ENCODE results near the gene SLC25A21.

The SLC25A21 gene

GRCh38 chr14:37048666-37049071 lies 123.7 kb downstream of the SLC25A21 start:
- FAIRE-seq (no peak), DNase-seq (ENCODE audit: insufficient read length) (no peak)
- TF ChIP-seq POLR2AphosphoS5 (IDR thresholded peaks at IDR 0.05; ENCODE audit: low read depth, low read length) = no peak
- TF ChIP-seq TAF1 (IDR thresholded peaks at IDR 0.05; ENCODE audit: borderline replicate concordance, low read depth, low read length) = no peak
- no peak for TF ChIP-seq POLR2A (IDR thresholded peaks at IDR 0.05; ENCODE audit: low read depth, low read length)

DNA sequence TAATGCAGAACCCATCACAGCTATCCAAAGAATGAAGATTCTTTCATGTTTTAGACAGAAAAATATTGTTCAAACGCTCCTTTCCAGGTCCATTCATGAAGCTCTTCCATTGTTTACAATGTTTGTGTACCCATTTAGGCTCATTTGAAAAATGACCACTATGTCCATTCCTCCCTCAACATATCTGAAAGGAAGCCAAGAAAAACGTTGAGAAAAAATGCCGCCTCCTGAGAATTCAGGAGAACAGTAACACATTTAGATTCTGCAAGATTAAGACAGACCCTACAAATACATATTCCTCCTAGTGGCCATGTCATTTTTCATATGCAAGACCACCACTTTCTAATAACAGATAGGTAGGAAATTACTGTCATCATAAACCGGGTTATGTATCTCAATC lies 124.4 kb downstream of the SLC25A21 start:
- FAIRE-seq (no peak), DNase-seq (ENCODE audit: insufficient read length) (no peak)
- no peak for TF ChIP-seq POLR2AphosphoS5 (IDR thresholded peaks at IDR 0.05; ENCODE audit: low read depth, low read length)
- TF ChIP-seq POLR2A (IDR thresholded peaks at IDR 0.05; ENCODE audit: low read depth, low read length) = no peak
- no peak for TF ChIP-seq TAF1 (IDR thresholded peaks at IDR 0.05; ENCODE audit: borderline replicate concordance, low read depth, low read length)

- TF ChIP-seq TAF1 (IDR thresholded peaks at IDR 0.05; ENCODE audit: borderline replicate concordance, low read depth, low read length) (no peak), POLR2AphosphoS5 (IDR thresholded peaks at IDR 0.05; ENCODE audit: low read depth, low read length) (no peak)
- DNase-seq (ENCODE audit: insufficient read length) (no peak), FAIRE-seq (peak; percentile 27)
These were observed 125.2 kb downstream of the SLC25A21 start for GRCh38 chr14:37047226-37047625.

DNA sequence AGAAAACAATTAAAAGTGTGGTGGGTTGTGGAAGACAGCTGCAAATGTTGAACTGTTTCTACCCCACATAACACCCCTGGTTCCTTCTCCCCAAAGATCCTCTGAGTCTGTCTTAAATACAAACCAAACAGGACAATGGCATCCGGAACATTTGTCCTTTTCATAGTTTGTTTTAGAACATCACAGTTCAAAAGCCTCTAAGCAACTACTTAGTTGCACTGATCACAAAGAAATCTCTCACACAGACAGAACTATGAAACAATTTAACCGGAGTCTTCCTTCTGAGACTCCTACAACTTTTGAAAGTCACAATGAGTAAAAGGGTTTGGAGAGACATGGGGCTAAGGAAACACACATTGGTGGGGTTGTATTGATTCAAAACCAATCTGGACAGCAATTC lies 125.6 kb downstream of the SLC25A21 start:
- FAIRE-seq = no peak
- no peak for TF ChIP-seq TAF1 (IDR thresholded peaks at IDR 0.05; ENCODE audit: borderline replicate concordance, low read depth, low read length)
- no peak for TF ChIP-seq POLR2AphosphoS5 (IDR thresholded peaks at IDR 0.05; ENCODE audit: low read depth, low read length)
- no peak for TF ChIP-seq POLR2A (IDR thresholded peaks at IDR 0.05; ENCODE audit: low read depth, low read length)

DNA sequence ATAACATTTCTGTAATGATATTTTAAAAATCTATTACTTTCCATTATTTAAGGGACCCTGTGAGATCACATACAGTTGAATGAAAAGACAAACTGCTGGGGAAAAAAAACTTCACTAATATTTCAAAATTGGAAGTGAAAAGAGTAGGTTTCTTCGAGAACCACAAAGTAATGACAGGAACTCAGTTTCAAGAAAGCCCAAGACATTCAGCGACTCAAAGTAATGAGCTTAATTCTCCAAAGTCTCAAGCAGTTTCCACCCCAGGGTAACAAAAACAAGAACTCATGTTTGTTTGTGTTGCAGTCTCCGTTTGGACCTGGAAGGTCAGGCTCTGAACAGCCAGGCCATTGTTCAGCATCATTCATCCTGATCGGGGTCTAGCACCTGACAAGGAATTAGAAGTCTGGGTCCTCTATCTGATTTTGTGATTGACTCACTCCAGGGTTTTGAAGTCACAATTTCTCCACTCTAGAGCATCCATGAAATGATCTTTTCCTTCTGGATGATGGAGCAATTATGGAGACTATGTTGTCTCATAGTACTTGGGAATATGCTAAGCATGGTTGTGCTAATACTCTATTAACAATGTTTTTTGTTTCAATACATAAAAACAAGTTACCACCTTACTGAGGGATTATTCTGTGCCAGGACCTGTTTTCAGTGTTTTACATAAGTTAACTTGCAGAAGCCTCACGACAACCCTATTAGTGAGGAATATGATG lies 126.9 kb downstream of the SLC25A21 start:
- TF ChIP-seq TAF1 (IDR thresholded peaks at IDR 0.05; ENCODE audit: borderline replicate concordance, low read depth, low read length) (no peak), POLR2AphosphoS5 (IDR thresholded peaks at IDR 0.05; ENCODE audit: low read depth, low read length) (no peak), POLR2A (IDR thresholded peaks at IDR 0.05; ENCODE audit: low read depth, low read length) (no peak)
- DNase-seq (ENCODE audit: insufficient read length) = no peak
- FAIRE-seq = no peak

More for the DNA sequence above, 125.6 kb downstream of the SLC25A21 start:
- no peak for DNase-seq (ENCODE audit: insufficient read length)

- no peak for DNase-seq (ENCODE audit: insufficient read length)
- no peak for TF ChIP-seq POLR2AphosphoS5 (IDR thresholded peaks at IDR 0.05; ENCODE audit: low read depth, low read length)
- no peak for TF ChIP-seq POLR2A (IDR thresholded peaks at IDR 0.05; ENCODE audit: low read depth, low read length)
- TF ChIP-seq TAF1 (IDR thresholded peaks at IDR 0.05; ENCODE audit: borderline replicate concordance, low read depth, low read length) = no peak
- no peak for FAIRE-seq
These were observed 134.6 kb downstream of the SLC25A21 start for GRCh38 chr14:37037636-37038387.

GRCh38 chr14:37036669-37037341 lies 135.6 kb downstream of the SLC25A21 start:
- FAIRE-seq (no peak), DNase-seq (ENCODE audit: insufficient read length) (no peak)
- TF ChIP-seq TAF1 (IDR thresholded peaks at IDR 0.05; ENCODE audit: borderline replicate concordance, low read depth, low read length) (no peak), POLR2A (IDR thresholded peaks at IDR 0.05; ENCODE audit: low read depth, low read length) (no peak), POLR2AphosphoS5 (IDR thresholded peaks at IDR 0.05; ENCODE audit: low read depth, low read length) (no peak)

DNA sequence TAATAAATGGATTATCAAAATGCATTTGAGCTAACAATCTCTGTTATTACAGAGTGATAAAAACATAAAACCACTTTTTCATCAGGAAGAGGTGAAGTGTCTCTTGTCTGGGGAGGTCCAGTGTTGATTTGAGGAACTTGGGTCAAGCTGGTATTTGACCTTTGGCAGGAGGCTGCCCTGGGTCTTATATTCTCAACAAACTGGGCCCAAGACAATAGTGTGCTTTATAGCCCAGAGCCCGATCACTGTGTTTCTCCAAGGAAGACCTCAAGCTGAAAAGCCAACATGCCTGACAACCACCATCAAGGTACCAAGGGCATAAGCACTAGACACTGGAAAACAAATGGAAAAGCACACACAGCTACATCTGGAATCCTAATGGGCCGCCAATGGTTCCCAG lies 137.0 kb downstream of the SLC25A21 start:
- no peak for DNase-seq (ENCODE audit: insufficient read length)
- TF ChIP-seq POLR2AphosphoS5 (IDR thresholded peaks at IDR 0.05; ENCODE audit: low read depth, low read length) = no peak
- no peak for TF ChIP-seq POLR2A (IDR thresholded peaks at IDR 0.05; ENCODE audit: low read depth, low read length)
- no peak for TF ChIP-seq TAF1 (IDR thresholded peaks at IDR 0.05; ENCODE audit: borderline replicate concordance, low read depth, low read length)
- no peak for FAIRE-seq

GRCh38 chr14:37034410-37035285 lies 137.8 kb downstream of the SLC25A21 start:
- FAIRE-seq = peak; percentile 73

GRCh38 chr14:37032863-37033262 lies 139.5 kb downstream of the SLC25A21 start:
- no peak for TF ChIP-seq POLR2AphosphoS5 (IDR thresholded peaks at IDR 0.05; ENCODE audit: low read depth, low read length)
- no peak for FAIRE-seq
- no peak for DNase-seq (ENCODE audit: insufficient read length)

More at GRCh38 chr14:37034410-37035285, 137.8 kb downstream of the SLC25A21 start:
- TF ChIP-seq POLR2A (IDR thresholded peaks at IDR 0.05; ENCODE audit: low read depth, low read length) (no peak), POLR2AphosphoS5 (IDR thresholded peaks at IDR 0.05; ENCODE audit: low read depth, low read length) (no peak), TAF1 (IDR thresholded peaks at IDR 0.05; ENCODE audit: borderline replicate concordance, low read depth, low read length) (no peak)
- no peak for DNase-seq (ENCODE audit: insufficient read length)
